PFSK-1 (cell line): ENCODE data around the gene PEAR1.

ENCODE experiments used
- POLR2AphosphoS5 ChIP-seq: IDR thresholded peaks from 2 replicates; pipeline ENCODE4 v1.6.1; 2012; ENCODE audit warnings: low read depth, mild to moderate bottlenecking, control low read depth, low read length, moderate library complexity
- SIN3A ChIP-seq: IDR thresholded peaks from 2 replicates; pipeline ENCODE4 v1.6.1; 2012; ENCODE audit warnings: mild to moderate bottlenecking, low read length, moderate library complexity, borderline replicate concordance; ENCODE audit not compliant: insufficient read depth

DNA sequence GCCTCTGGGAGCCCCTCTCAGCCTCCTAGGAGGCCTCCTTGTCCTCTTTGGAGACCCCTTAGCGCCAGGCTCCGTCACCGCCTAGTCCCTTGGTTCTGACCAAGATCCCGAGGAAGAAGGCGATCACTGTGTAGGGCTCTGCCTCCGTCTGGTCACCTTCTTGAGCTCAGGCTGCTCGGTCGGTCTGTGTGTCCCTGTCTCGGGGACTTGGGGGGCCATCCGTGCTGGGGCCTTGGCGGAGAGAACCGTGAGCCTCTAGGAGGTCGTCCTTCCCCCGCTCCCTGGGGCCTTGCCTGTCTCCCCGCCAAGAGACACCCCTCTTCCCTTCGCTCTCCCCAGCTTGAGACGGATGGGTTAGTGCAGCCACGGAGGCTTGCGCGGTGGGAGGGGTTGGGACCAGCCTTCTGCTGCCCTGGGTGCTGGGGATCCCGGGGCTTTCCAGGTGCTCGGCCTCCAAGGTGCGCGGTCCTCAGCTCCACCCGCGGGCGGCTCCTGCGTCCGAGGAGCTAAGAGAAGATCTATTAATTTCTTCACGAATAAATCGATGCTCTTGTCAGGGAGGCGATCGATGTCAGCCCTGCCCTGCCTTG is 33.9 kb upstream of the PEAR1 start:
- no peak for TF ChIP-seq POLR2AphosphoS5
- no peak for TF ChIP-seq SIN3A
